ENCODE data around the gene MPP7.

Gene MPP7

GRCh38 chr10:28293236-28294168, 9.4 kb downstream of the MPP7 start:
- H3K9me2 ChIP-seq (replicated peaks; ENCODE audit: insufficient read depth, low read length): no peaks in the 10 kb centered on the region
- H3K4me3 ChIP-seq (ENCODE audit: insufficient read depth, low read length, poor library complexity, severe bottlenecking): no peak overlapping the region
- H2AFZ ChIP-seq (ENCODE audit: low read depth, low read length, severe bottlenecking): no peak overlapping the region
- H3K27ac ChIP-seq (ENCODE audit: low read depth, low read length): no peak overlapping the region
- no peaks in the 10 kb centered on the region for H3K36me3 ChIP-seq (ENCODE audit: low read length)
- H3K9ac ChIP-seq (ENCODE audit: low read length): no peak overlapping the region
- H3K79me2 ChIP-seq (ENCODE audit: insufficient read depth, low read length): no peaks in the 10 kb centered on the region
- TF ChIP-seq CTCF (IDR thresholded peaks at IDR 0.05; ENCODE audit: insufficient read depth, low read length, poor library complexity, severe bottlenecking) (no peak), EZH2phosphoT487 (conservative IDR thresholded peaks at IDR 0.05; ENCODE audit: low read length) (no peak)
- H3K4me2 ChIP-seq (ENCODE audit: low read depth, low read length, poor library complexity, severe bottlenecking): no peak overlapping the region
- H4K20me1 ChIP-seq (ENCODE audit: low read depth, low read length): no peaks in the 10 kb centered on the region
- no peaks in the 10 kb centered on the region for H3K27me3 ChIP-seq (ENCODE audit: low read length)
- H3K9me3 ChIP-seq (ENCODE audit: insufficient read depth, low read length): no peaks in the 10 kb centered on the region
- no peaks in the 10 kb centered on the region for H3F3A ChIP-seq (ENCODE audit: insufficient read depth)

GRCh38 chr10:28291881-28292297, 11.0 kb downstream of the MPP7 start:
- Histone ChIP-seq H3K79me2 (ENCODE audit: insufficient read depth, low read length) (no peaks in the 10 kb centered on the region), H3K27me3 (ENCODE audit: low read length) (no peaks in the 10 kb centered on the region), H3F3A (ENCODE audit: insufficient read depth) (no peaks in the 10 kb centered on the region), H4K20me1 (ENCODE audit: low read depth, low read length) (no peaks in the 10 kb centered on the region), H3K9me3 (ENCODE audit: insufficient read depth, low read length) (no peaks in the 10 kb centered on the region), H3K4me3 (ENCODE audit: insufficient read depth, low read length, poor library complexity, severe bottlenecking) (no peak overlapping the region), H3K36me3 (ENCODE audit: low read length) (no peaks in the 10 kb centered on the region), H2AFZ (ENCODE audit: low read depth, low read length, severe bottlenecking) (no peak overlapping the region), H3K27ac (ENCODE audit: low read depth, low read length) (no peak overlapping the region), H3K4me2 (ENCODE audit: low read depth, low read length, poor library complexity, severe bottlenecking) (no peak overlapping the region), H3K9me2 (replicated peaks; ENCODE audit: insufficient read depth, low read length) (no peaks in the 10 kb centered on the region), H3K9ac (ENCODE audit: low read length) (no peak overlapping the region)
- TF ChIP-seq CTCF (IDR thresholded peaks at IDR 0.05; ENCODE audit: insufficient read depth, low read length, poor library complexity, severe bottlenecking) (no peak), EZH2phosphoT487 (conservative IDR thresholded peaks at IDR 0.05; ENCODE audit: low read length) (no peak)

- H3K27me3 ChIP-seq (ENCODE audit: low read length): no peaks in the 10 kb centered on the region
- H3K9ac ChIP-seq (ENCODE audit: low read length): no peak overlapping the region
- no peak overlapping the region for H3K4me2 ChIP-seq (ENCODE audit: low read depth, low read length, poor library complexity, severe bottlenecking)
- H3K4me3 ChIP-seq (ENCODE audit: insufficient read depth, low read length, poor library complexity, severe bottlenecking): no peak overlapping the region
- H3K9me3 ChIP-seq (ENCODE audit: insufficient read depth, low read length): no peaks in the 10 kb centered on the region
- no peaks in the 10 kb centered on the region for H4K20me1 ChIP-seq (ENCODE audit: low read depth, low read length)
- no peak for TF ChIP-seq CTCF (IDR thresholded peaks at IDR 0.05; ENCODE audit: insufficient read depth, low read length, poor library complexity, severe bottlenecking)
- no peaks in the 10 kb centered on the region for H3K36me3 ChIP-seq (ENCODE audit: low read length)
- H3K79me2 ChIP-seq (ENCODE audit: insufficient read depth, low read length): no peaks in the 10 kb centered on the region
- H3K27ac ChIP-seq (ENCODE audit: low read depth, low read length): no peak overlapping the region
- no peaks in the 10 kb centered on the region for H3F3A ChIP-seq (ENCODE audit: insufficient read depth)
- H3K9me2 ChIP-seq (replicated peaks; ENCODE audit: insufficient read depth, low read length): no peaks in the 10 kb centered on the region
- H2AFZ ChIP-seq (ENCODE audit: low read depth, low read length, severe bottlenecking): no peak overlapping the region
Measured at GRCh38 chr10:28285816-28286215, 17.0 kb downstream of the MPP7 start.

Data from SU-DHL-6 (cell line).